ENCODE measurements around the gene AOPEP. TPM values are rescaled to one million over a fixed set of nuclear protein-coding genes. Genes with fewer than 3 reads are reported as not detected.

AOPEP gene
- total RNA-seq, 1 experiment from 2014 or later: 14.4 TPM

DNA sequence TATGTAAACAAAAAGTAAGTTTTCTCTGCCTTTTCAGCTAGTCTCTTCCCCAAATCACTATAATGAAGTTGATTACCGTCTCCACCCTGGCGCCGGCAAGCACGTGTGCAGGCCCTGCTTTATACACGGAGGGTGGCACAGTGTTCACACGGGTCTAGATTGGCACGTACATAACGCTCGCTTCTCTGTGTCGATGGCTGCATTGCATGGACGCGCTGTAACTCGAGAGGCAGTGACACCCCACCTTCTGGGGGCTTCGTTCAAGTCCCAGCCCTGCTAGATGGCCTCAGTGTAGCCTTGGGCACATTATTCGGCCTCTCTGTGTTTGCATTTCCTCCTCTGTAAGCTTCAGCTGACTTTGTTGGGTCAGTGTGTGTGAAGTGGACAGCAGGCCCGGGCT, 367.1 kb downstream of the AOPEP start:
- Mint-ChIP-seq H3K9me3 (no peaks in the 10 kb centered on the region), H3K27me3 (ENCODE audit: low read depth) (no peaks in the 10 kb centered on the region), H3K4me1 (peaks cover 46% of the 10 kb centered on the region), H3K27ac (no peak overlapping the region; the same call in 1 of the 2 replicates), H3K36me3 (no peaks in the 10 kb centered on the region), H3K4me3 (no peak overlapping the region)
- POLR2A ChIA-PET: no interaction called here
- TF ChIP-seq SMAD3 (CRISPR knock-in tag; IDR thresholded peaks at IDR 0.05; ENCODE audit: borderline replicate concordance) (no peak), ZNF416 (CRISPR knock-in tag; IDR thresholded peaks at IDR 0.05) (no peak), EMX1 (CRISPR knock-in tag; IDR thresholded peaks at IDR 0.05) (no peak), NR3C1 (CRISPR knock-in tag; conservative IDR thresholded peaks at IDR 0.05; ENCODE audit: low read depth) (no peak), RORB (CRISPR knock-in tag; IDR thresholded peaks at IDR 0.05) (no peak), NFATC4 (CRISPR knock-in tag; IDR thresholded peaks at IDR 0.05) (no peak), TCF7 (CRISPR knock-in tag; IDR thresholded peaks at IDR 0.05; ENCODE audit: low read depth) (no peak), ZNF671 (CRISPR knock-in tag; IDR thresholded peaks at IDR 0.05) (no peak), NR1H2 (CRISPR knock-in tag; IDR thresholded peaks at IDR 0.05) (no peak), FOXK1 (CRISPR knock-in tag; IDR thresholded peaks at IDR 0.05) (no peak), FOXP1 (CRISPR knock-in tag; IDR thresholded peaks at IDR 0.05; ENCODE audit: borderline replicate concordance) (no peak)
- TF ChIP-seq, protein P1, sequence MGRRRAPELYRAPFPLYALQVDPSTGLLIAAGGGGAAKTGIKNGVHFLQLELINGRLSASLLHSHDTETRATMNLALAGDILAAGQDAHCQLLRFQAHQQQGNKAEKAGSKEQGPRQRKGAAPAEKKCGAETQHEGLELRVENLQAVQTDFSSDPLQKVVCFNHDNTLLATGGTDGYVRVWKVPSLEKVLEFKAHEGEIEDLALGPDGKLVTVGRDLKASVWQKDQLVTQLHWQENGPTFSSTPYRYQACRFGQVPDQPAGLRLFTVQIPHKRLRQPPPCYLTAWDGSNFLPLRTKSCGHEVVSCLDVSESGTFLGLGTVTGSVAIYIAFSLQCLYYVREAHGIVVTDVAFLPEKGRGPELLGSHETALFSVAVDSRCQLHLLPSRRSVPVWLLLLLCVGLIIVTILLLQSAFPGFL (CRISPR knock-in tag; IDR thresholded peaks at IDR 0.05; ENCODE audit: borderline replicate concordance): no peak
- TF ChIP-seq, protein P2, sequence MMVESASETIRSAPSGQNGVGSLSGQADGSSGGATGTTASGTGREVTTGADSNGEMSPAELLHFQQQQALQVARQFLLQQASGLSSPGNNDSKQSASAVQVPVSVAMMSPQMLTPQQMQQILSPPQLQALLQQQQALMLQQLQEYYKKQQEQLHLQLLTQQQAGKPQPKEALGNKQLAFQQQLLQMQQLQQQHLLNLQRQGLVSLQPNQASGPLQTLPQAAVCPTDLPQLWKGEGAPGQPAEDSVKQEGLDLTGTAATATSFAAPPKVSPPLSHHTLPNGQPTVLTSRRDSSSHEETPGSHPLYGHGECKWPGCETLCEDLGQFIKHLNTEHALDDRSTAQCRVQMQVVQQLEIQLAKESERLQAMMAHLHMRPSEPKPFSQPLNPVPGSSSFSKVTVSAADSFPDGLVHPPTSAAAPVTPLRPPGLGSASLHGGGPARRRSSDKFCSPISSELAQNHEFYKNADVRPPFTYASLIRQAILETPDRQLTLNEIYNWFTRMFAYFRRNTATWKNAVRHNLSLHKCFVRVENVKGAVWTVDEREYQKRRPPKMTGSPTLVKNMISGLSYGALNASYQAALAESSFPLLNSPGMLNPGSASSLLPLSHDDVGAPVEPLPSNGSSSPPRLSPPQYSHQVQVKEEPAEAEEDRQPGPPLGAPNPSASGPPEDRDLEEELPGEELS (CRISPR knock-in tag; IDR thresholded peaks at IDR 0.05): no peak
- TF ChIP-seq, protein P3, sequence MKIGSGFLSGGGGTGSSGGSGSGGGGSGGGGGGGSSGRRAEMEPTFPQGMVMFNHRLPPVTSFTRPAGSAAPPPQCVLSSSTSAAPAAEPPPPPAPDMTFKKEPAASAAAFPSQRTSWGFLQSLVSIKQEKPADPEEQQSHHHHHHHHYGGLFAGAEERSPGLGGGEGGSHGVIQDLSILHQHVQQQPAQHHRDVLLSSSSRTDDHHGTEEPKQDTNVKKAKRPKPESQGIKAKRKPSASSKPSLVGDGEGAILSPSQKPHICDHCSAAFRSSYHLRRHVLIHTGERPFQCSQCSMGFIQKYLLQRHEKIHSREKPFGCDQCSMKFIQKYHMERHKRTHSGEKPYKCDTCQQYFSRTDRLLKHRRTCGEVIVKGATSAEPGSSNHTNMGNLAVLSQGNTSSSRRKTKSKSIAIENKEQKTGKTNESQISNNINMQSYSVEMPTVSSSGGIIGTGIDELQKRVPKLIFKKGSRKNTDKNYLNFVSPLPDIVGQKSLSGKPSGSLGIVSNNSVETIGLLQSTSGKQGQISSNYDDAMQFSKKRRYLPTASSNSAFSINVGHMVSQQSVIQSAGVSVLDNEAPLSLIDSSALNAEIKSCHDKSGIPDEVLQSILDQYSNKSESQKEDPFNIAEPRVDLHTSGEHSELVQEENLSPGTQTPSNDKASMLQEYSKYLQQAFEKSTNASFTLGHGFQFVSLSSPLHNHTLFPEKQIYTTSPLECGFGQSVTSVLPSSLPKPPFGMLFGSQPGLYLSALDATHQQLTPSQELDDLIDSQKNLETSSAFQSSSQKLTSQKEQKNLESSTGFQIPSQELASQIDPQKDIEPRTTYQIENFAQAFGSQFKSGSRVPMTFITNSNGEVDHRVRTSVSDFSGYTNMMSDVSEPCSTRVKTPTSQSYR (CRISPR knock-in tag; IDR thresholded peaks at IDR 0.05): no peak
- TF ChIP-seq, protein P4, sequence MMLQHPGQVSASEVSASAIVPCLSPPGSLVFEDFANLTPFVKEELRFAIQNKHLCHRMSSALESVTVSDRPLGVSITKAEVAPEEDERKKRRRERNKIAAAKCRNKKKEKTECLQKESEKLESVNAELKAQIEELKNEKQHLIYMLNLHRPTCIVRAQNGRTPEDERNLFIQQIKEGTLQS (CRISPR knock-in tag; conservative IDR thresholded peaks at IDR 0.05): no peak
- TF ChIP-seq, protein P5, sequence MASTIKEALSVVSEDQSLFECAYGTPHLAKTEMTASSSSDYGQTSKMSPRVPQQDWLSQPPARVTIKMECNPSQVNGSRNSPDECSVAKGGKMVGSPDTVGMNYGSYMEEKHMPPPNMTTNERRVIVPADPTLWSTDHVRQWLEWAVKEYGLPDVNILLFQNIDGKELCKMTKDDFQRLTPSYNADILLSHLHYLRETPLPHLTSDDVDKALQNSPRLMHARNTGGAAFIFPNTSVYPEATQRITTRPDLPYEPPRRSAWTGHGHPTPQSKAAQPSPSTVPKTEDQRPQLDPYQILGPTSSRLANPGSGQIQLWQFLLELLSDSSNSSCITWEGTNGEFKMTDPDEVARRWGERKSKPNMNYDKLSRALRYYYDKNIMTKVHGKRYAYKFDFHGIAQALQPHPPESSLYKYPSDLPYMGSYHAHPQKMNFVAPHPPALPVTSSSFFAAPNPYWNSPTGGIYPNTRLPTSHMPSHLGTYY (CRISPR knock-in tag; IDR thresholded peaks at IDR 0.05): no peak
- TF ChIP-seq, protein P6, sequence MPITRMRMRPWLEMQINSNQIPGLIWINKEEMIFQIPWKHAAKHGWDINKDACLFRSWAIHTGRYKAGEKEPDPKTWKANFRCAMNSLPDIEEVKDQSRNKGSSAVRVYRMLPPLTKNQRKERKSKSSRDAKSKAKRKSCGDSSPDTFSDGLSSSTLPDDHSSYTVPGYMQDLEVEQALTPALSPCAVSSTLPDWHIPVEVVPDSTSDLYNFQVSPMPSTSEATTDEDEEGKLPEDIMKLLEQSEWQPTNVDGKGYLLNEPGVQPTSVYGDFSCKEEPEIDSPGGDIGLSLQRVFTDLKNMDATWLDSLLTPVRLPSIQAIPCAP (CRISPR knock-in tag; IDR thresholded peaks at IDR 0.05): no peak
- TF ChIP-seq, protein P7, sequence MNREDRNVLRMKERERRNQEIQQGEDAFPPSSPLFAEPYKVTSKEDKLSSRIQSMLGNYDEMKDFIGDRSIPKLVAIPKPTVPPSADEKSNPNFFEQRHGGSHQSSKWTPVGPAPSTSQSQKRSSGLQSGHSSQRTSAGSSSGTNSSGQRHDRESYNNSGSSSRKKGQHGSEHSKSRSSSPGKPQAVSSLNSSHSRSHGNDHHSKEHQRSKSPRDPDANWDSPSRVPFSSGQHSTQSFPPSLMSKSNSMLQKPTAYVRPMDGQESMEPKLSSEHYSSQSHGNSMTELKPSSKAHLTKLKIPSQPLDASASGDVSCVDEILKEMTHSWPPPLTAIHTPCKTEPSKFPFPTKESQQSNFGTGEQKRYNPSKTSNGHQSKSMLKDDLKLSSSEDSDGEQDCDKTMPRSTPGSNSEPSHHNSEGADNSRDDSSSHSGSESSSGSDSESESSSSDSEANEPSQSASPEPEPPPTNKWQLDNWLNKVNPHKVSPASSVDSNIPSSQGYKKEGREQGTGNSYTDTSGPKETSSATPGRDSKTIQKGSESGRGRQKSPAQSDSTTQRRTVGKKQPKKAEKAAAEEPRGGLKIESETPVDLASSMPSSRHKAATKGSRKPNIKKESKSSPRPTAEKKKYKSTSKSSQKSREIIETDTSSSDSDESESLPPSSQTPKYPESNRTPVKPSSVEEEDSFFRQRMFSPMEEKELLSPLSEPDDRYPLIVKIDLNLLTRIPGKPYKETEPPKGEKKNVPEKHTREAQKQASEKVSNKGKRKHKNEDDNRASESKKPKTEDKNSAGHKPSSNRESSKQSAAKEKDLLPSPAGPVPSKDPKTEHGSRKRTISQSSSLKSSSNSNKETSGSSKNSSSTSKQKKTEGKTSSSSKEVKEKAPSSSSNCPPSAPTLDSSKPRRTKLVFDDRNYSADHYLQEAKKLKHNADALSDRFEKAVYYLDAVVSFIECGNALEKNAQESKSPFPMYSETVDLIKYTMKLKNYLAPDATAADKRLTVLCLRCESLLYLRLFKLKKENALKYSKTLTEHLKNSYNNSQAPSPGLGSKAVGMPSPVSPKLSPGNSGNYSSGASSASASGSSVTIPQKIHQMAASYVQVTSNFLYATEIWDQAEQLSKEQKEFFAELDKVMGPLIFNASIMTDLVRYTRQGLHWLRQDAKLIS (CRISPR knock-in tag; IDR thresholded peaks at IDR 0.05; ENCODE audit: borderline replicate concordance): no peak
- TF ChIP-seq, protein P8, sequence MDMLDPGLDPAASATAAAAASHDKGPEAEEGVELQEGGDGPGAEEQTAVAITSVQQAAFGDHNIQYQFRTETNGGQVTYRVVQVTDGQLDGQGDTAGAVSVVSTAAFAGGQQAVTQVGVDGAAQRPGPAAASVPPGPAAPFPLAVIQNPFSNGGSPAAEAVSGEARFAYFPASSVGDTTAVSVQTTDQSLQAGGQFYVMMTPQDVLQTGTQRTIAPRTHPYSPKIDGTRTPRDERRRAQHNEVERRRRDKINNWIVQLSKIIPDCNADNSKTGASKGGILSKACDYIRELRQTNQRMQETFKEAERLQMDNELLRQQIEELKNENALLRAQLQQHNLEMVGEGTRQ (CRISPR knock-in tag; IDR thresholded peaks at IDR 0.05): no peak
- DNase-seq (ENCODE audit: low spot score) (no peak), ATAC-seq (no peak)
- CTCF ChIA-PET: interaction anchor here (1.0 to 4.9 kb wide), 6 partner anchors 9 to 412 kb away, joined by 3 to 24 read pairs (median 12); no protein-coding TSS in a partner anchor

Data from WTC11 (cell line).